GM21825 (cell line): ENCODE data around the gene OR4F6.
"Not testable (repeated sequence)": the region's sequence is repeated elsewhere in the genome, so short reads cannot be mapped to it uniquely, and the experiment has no call there.

Source experiments
- ATAC-seq: cut with Tn5 transposase; IDR thresholded peaks from one replicate; pipeline ENCODE4 v1.9.1; 2021; ENCODE audit warnings: mild to moderate bottlenecking, moderate library complexity; ENCODE audit not compliant: unreplicated experiment

OR4F6 gene, protein sequence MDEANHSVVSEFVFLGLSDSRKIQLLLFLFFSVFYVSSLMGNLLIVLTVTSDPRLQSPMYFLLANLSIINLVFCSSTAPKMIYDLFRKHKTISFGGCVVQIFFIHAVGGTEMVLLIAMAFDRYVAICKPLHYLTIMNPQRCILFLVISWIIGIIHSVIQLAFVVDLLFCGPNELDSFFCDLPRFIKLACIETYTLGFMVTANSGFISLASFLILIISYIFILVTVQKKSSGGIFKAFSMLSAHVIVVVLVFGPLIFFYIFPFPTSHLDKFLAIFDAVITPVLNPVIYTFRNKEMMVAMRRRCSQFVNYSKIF

DNA sequence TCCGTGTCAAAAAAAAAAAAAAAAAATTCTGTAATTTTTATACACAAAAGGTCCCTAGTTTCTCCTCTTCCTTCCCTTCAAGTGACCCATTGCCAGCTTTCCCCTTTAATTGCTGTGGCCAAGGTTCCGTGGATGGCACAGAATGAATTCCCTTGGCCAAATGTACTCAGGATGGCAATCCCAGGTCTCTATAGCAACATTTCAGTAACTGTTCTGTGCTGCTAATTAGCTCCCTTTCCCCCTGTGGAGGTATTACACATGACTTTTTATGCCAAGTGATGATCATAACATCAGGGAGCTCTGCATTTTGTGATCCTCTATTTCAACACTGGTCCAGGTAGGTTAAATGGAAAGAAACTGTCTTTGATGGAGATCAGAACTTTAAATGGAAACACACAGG is at the start of gene OR4F6:
OR4F6 (plus strand) TSS at position 301 of the 400 bp plus-strand sequence. CDS start 2,211 bp downstream, outside the sequence.
- ATAC-seq: no peak

DNA sequence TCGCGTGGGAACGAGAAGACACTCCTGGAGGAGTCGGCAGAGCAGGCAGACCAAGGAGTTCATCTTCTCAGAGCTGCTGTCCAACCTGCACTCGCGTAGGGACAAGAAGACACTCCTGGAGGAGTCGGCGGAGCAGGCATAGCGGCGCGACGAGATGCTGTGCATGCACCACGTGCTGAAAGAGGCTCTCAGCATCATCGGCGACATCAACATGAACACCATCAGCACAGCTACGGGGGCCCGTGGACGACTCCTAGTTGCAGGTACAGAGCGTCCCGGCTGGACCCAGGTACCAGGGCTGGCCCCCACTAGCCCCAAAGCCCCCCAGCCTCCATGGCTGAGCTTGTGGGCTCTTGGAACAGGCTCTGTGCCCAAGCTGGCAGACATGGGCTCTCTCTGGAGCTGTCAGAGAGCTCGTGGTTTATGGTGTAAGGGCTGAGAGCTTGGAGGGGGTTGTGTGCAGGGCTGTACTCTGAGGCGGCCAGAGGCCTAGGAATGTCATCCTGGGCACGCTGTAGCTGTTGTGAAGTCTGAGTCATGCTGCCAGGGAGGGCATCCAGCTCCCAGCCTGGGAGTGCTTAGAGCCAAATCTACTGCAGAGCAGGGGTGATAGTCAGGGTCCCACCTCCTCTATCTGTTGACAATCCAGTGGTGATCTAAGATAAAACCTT is 38.5 kb upstream of the OR4F6 start:
- not testable (repeated sequence) for ATAC-seq

DNA sequence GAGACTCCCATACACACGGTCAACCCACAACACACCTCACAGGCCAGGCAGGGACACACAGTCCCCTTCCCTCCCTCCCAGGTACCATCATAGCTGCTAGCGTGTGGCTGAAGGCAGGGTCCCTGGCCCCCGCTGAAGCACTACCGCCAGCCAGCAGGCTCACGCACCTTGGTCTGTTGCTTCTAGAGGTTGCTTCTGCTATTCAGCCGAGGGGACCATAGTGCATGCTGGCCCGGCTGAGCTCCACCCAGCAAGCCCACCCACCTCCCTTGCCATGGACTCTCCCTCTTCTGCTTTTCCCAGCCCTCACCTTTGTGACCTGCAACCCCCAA is 38.0 kb upstream of the OR4F6 start:
- ATAC-seq: not testable (repeated sequence)

DNA sequence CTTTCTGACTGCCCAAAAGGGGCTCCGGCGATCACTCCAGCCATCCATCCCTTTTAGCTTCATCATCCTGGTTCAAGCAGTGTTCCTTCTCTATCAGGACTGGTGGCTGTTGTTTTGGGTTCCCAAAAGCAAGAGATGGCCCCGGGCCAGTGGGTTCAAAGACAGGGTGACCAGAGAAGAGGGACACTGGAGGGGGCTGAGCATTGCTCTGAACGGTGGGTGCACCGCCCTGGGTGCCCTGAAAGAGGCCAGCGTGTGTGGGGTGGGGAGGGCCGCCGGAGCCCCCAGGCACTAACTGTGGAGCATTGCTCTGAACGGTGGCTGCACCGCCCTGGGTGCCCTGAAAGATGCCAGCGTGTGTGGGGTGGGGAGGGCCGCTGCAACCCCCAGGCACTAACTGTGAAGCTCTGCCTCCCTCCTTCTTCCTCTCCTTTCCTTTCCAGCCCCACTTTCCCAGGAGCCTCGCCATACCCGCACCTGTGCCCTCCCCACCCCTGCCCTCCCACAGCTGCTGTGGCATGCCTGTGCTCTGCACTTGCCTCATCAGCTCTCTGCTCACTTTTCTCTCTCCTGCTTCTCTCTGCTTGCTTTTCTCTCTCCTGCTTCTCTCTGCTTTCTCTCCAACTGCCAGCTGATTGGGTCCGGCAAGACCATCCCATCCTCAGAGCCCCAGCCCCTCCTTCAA is 37.4 kb upstream of the OR4F6 start:
- no peak for ATAC-seq

DNA sequence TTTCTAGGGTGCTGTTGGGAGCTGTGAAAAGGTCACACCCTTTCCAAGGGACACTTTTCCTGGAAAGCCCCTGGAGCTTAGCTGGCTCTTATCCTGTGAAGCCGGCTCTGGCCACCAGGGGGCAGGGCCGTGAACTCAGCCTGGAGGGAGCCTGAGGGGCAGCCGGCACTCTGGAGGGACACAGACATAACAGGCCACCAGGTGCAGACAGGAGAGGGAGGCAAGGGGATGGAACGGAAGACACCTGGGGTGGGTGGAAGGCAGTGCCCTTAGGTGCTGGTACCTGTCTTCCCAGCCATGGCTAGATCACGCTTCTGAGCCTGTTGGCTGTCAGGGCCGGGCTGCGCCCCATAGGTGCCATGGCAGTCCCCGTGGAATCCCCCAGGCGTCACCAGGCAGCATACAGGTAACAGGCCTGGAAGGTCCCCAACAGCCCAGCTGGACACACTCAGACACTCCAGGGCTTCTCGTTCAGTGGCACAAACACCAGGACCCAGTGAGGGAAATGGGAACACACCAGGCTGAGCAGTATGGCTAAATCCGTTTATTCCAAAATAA is 36.1 kb upstream of the OR4F6 start:
- ATAC-seq: not testable (repeated sequence)

DNA sequence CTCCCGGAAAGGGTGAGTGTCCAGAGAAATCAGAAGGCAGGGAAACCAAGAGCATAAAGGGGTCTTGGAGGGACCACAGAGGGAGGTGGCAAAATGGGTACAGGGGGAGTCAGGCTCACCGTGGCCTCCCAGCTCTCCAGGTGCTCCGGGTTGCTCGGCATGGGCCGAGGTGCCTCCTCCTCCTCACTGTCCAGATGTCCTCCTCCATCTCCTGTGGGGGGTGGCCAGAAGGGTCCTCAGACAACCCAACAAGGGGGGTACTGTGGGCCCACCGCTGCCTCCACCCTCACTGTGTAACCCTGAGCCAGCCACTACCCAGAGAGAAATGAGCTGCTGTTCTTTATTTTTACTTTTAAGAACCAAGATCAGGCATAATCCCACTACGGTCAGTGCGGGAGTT is 30.4 kb upstream of the OR4F6 start:
- no peak for ATAC-seq

DNA sequence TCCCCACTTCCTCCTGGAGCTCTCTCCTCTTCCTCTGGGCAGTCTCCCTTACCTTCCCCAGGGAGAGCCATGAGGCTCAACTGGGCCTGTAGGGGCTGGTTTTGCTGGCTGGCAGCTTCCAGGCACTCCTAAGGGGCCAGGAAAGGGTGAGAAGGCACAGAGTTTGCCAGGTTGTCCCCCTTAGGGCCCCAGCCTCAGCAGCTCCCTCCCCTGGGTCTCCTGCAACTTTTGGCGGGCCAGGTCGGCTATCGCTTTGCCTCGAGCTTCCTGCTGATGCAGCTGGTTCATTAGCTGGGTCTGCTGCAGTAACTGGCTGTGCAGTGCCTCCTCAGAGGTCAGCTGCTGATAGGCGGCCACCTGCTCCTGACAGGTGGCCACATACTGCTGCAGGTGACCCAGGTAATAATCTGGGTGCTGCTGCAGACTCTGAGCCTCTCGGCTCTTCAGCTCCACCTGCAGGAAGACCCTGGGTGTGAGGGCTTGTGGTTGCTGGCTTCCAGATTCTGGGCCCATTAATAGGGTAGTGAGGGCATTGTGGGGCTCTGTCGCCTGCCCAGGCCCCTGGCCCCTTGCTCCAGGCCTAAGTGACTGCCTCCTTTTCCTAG is 29.7 kb upstream of the OR4F6 start:
- ATAC-seq: no peak

DNA sequence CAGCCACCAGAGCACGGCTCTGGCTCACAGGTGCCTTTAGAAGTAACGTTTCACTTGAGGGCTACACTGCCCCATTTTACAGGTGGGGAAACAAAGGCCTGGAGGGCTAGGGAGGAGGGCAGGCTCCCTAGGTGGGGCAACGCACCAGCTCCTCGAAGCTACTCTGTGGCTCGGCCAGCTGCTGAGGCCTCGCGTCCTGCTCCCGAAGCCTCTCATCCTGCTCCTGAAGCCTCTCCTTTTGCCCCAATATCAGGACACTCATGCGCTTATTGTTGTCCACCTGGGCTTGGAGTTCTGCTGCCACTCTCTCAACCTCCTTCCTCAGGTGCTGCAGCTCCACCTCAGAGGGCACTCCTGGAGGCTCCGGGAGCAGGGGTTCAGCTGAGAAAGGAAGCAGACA is 28.2 kb upstream of the OR4F6 start:
- ATAC-seq: no peak

DNA sequence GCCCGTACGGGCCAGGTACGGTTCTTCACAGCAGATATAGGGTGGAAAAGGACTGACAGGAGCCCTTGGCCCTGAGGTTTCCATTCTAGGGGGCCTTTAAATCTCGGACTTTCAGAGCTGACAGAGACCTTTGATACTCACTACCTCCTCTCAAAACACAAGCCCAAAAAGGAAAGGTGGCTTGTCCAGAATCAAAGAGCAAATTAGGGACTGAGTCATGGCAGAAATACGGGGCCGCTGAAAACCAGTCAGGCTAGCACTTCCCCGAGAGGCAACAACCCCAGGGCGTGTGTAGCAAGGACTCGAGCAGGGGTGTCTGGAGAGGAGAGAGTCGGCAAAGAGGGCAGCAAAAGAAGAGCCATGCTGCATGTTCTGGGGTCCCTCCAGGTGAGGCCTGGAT is 24.7 kb upstream of the OR4F6 start:
- ATAC-seq: not testable (repeated sequence)

DNA sequence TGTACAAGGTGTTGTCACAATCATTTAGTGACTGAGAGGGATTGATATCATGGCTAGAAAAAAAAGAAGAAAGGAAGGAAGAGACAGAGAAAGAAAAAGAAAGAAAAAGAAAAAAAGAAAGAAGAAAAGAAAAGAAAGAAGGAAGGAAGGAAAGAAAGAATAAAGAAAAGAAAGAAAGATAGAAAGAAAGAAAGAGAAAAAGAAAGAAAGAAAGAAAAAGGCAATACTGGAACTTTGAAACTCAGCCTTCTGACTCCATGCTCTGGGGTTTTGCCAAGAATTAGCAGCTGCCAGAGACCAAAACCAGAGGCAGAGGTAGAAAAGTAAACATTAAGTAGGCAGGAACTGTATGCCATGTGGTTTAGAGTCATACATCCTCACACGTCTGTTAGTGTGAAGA is 23.1 kb upstream of the OR4F6 start:
- ATAC-seq: not testable (repeated sequence)

DNA sequence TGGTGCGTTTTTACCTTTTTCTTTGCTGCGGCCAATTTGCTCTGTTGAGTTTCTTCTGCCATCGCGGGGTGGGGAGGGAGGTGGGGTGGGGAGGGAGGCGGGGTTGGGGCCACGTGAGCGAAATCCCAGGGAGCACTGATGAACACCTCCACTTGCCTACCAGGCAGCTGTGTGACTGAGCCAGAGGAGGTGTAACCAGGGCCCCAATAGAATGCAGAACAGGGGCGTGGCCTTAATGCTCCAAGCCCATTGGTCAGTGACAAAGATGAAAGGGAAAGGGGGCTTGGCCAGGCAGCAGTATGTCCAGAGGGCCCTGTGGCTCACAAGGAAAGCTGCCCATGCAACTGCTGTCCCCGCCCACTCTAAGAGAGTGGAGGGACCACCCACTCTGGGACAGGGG is 21.4 kb upstream of the OR4F6 start:
- no peak for ATAC-seq

DNA sequence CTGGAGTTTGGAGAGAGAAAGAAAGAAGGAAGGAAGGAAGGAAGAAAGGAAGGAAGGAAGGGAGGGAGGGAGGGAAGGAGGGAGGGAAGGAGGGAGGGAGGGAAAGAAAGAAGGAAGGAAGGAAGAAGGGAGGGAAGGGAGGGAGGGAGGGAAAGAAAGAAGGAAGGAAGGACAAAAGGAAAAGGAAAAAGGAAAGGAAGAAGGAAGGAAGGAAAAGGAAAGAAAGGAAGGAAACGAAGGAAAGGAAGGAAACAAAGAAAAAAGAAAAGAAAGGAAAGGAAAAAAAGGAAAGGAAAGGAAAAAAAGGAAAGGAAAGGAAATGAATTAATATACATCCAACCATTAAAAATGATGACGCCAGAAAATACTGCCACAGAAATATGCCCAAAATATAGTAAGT is 18.7 kb upstream of the OR4F6 start:
- no peak for ATAC-seq

DNA sequence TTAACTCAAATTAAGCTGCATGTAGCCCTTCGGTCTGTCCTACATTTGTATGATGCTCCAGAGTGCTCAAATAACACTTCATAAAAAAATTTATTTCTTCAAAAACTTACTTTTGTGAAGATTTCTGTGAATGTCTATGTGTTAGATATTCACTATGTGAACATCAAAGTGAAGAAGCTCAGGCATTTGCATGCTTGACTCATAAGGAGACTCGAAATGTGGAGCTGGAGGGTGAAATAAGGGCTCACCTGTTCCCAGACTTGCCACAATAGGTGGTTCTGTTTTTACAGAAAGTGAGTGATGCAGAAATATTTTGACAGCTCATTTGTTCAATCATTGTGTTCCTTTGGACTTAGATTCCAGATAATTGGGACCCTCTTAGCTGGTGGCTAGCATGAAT is 16.9 kb upstream of the OR4F6 start:
- ATAC-seq: not testable (repeated sequence)

DNA sequence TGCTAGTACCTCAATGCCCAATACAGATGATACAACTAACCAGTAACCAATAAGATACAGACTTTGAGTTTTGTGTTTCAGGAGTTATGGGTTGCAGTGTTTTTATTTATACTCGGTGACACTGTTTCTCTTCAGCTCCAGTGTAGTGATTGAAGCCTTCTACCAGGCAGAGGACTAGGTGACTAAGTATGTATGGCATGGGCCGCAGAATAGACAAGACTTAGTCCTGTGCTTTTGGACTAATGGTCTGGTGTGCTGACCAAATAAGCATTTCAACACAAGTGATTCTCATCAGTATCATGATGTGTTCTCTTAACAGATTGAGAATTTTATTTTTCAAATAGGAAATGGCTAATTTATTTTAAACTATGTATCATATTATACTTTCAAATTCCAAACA is 15.3 kb upstream of the OR4F6 start:
- ATAC-seq: not testable (repeated sequence)

DNA sequence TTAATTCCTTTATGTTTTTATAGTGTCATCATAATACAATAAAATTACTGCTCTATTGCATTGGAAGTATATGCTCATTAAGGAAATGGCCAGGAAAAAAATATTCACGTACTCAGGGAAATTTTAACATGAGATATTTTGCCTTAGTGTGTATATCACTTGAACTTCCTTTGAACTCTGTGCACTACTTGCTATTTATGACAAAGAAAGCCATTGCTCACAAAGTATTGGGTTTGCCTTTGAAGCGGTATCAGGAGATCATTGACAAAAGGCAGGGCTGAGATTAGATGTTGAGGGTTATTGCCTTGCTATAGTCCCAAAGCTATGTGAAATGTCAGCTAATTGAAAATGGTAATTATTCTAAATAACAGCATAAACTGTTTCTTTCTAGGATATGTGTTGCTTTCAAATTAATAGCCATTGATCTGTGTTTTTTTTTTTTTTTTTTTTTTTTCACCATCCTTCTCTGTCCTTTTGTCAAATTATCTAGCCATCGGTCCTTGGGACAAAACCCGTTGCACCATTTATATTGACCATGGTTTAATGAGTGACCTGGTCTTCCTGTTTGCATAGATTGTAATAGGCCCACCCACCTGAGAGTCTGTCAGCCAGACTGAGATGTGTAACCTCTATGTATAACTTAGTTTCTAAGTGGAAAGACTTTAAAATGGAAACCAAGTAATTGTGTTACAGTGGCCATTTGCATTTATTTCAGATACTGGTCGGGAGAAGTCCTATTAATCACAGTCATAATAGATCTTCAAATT is 14.6 kb upstream of the OR4F6 start:
- ATAC-seq: not testable (repeated sequence)

DNA sequence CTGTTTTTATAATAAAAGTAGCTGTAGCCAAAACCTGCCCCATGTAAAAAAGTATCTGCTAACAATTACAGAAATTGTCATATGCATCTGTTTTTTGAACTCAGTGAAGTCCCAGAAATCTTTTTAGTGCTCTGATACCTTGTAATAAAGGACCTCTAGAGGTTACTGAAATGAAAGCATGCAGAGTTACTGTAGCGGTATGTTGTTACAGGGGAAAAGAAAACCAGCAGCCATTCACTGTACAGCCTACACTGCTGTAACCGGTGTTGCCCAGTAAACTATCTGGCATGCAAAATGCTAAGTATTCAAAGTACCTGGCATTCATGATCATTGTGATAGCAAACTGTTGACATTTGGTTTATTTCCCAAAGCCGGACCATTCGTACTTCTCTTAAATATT is 12.6 kb upstream of the OR4F6 start:
- not testable (repeated sequence) for ATAC-seq

DNA sequence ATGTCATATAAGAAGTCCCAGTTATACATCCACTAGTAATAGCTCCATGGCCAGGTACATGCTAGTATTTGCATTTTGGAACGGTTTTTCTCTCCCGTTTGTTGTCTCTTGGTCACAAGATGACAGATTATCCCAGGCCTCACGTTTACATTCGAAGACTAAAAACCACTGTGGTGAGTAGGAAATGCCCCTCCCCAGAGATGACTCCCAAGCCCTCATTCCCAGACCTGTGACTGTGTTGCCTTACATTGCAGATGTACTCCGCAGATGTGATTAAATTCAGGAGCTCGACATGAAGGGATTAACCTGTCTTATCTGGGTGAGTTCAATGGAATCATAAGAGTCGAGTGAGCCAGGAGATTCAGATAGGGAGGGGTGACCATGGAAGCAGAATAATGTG is 9.3 kb upstream of the OR4F6 start:
- ATAC-seq: not testable (repeated sequence)

DNA sequence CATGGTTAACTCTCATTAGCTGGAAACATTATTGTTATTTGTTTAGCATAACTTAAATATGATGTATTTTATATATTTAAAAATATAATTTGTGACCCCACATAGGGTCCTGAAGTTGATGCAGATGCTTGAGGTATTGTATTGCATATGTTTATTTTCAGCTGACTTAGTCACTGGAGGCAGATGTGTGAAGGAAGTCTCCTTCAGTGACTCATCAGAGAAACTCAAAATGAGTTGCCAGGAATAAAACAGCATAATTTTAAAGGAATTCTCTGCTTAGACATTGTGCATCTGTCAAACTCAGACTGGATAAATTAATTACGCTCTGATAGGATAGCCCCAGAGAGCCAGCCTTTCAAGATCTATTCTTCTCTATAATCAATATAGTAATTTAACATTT is 7.9 kb upstream of the OR4F6 start:
- no peak for ATAC-seq

DNA sequence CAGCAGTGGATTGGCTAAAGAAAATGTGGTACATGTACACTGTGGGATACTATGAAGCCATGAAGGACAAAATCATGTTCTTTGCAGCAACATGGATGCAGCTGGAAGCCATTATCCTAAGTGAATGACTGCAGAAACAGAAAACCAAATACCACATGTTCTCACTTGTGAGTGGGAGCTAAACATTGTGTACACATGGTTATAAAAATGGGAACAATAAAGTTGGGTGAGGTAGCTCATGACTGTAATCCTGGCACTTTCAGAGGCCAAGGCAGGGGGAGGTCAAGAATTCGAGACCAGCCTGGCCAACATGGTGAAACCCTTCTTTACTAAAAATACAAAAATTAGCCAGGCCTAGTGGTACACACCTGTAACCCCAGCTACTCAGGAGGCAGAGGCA is 3.6 kb upstream of the OR4F6 start:
- ATAC-seq: no peak

DNA sequence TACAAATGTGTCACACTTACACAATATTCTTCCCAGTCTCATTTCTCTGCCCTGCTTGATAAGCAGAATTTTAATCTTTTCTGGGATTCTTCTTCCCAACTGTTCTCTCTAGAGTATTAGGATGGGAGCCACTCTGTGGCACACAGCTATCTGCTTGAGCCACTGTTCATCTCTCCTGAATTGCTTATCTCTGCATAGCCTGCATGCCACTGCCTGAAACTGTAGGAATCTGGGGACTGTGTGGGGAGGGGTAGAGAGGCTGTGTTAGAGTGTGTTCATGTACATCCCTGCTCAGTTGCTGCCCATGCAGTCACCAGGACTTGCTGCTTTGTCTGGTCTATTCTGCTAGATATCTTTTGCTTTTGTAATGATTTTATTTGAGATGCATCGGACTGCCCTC is 2.3 kb upstream of the OR4F6 start:
- ATAC-seq: no peak

DNA sequence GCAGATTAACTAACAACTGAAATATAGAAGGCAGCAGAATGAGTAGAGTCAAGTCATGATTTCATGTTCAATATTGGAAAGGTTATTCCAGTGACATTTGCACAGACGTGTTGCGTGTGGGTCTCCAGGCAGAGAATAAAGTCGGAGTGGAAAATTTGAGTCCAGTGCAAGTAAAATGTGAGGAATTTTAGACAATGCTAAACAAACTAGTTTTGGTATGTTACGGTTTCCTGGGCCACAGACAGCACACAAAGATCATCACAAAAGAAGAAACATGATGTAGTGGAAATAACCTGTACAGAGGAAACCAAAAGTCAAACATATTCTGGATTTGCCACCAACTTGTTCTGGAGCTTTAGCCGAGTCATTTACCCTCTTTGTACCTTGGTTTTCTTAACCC is 367 bp downstream of the OR4F6 start:
- ATAC-seq: no peak
